ENCODE results near the gene CFAP54.

DNA sequence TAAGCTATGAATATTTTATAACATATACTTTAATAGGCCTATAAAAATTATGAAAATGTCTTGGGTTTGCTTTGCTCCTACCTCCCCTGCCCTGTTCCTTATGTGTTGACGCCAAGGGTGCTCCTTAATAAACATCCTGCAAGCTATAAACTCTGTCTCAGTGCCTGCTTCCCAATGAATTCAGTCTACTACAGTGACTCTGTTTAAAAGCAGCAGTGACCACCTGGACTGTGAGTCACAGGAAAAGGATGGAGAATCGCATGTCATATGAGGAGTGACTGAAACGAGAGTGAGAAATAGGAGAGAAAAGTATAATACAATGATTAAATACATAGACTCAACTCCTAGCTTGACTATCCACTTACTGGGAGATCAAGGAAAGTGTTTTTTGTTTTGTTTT, 41.1 kb upstream of the CFAP54 start:
- TF ChIP-seq, protein P1, sequence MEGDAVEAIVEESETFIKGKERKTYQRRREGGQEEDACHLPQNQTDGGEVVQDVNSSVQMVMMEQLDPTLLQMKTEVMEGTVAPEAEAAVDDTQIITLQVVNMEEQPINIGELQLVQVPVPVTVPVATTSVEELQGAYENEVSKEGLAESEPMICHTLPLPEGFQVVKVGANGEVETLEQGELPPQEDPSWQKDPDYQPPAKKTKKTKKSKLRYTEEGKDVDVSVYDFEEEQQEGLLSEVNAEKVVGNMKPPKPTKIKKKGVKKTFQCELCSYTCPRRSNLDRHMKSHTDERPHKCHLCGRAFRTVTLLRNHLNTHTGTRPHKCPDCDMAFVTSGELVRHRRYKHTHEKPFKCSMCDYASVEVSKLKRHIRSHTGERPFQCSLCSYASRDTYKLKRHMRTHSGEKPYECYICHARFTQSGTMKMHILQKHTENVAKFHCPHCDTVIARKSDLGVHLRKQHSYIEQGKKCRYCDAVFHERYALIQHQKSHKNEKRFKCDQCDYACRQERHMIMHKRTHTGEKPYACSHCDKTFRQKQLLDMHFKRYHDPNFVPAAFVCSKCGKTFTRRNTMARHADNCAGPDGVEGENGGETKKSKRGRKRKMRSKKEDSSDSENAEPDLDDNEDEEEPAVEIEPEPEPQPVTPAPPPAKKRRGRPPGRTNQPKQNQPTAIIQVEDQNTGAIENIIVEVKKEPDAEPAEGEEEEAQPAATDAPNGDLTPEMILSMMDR (conservative IDR thresholded peaks at IDR 0.05 in 1 of 2, IDR thresholded peaks at IDR 0.05 in 1 of 2; ENCODE audit: extremely low read depth in 1 of 2, insufficient read depth in 1 of 2, low read depth in 1 of 2, low read length in 2 of 2), result no peak
- no peak for TF ChIP-seq EZH2 (IDR thresholded peaks at IDR 0.05; ENCODE audit: borderline replicate concordance, low read length)

Data from mammary epithelial cell (primary cell).